Inflammatory macrophage (primary cell): Measurements from ENCODE around the gene ZIM2.

Source experiments
- DNase-seq, 2 donors: peaks; one replicate each; pipeline ENCODE4 v3.0.0-alpha.2; 2020 to 2022

ZIM2 gene

DNA sequence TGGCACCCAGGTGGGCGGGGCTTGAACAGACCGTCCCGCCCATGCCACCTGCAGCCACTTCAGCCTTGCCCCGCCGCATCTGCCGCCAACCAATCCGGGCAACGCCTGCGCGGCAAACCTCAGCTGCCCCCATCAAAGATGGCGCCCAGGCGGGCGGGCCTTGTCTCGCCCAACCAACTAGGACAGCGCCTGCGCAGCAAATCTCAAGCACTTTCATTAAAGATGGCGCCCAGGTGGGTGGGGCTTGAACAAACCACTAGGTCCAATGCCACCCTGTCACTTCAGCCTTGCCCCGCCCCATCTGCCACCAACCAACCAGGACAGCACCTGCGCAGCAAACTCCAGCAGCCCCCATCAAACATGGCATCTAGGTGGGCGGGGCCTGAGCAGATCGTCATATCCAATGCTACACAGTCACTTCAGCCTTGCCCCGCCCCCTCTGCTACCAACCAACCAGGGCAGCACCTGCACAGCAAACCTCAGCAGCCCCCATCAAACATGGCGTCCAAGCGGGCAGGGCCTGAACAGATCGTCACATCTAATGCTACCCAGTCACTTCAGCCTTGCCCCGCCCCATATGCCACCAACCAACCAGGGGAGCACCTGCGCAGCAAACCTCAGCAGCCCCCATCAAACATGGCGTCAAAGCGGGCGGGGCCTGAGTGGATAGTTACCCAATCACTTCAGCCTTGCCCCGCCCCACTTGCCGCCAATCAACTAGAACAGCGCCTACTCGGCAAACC lies 1.4 kb downstream of the ZIM2 start:
- DNase-seq = peak; percentile 87 to 93

DNA sequence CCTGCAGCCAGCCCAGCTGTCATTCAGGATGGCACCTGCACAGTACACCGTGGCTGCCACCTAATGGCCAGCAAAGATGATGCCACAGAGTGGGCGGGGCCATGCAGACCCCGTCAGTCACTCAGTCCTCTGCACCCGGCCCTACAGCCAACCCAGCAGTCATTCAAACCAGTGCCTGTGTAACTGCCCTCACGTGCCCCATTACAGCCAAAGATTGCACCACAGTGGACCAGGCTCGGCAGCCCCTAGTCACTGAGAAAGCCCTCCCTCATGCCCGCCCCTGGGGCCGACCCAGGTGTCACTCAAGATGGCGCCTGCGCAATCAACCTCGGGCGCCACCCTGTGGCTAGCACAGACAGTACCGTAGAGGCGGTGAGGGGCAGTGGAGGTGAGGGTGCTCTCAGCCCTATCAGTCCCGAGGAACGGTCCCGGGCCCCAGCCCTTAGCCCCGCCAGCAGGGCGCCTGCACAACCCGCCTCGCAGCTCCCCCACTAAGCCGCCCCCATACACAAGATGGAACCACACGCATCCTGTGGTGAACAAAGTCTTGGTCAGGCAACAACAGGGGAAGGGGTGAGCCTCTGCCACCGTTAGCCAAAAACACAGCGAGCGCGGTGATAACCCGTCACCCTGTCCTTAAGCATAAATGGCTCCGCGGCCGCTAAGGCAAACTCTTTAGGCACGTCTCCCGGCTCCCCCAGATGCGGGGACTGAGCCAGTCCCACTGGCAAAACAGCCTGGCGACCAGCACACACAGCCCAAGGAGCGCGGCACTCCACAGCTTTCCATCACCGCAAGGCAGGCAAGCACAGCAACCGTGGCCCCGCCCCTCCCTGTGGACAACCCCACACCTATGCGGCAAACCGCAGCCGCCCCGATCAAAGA lies 2.3 kb downstream of the ZIM2 start:
- peak; percentile 54 to 78 for DNase-seq

DNA sequence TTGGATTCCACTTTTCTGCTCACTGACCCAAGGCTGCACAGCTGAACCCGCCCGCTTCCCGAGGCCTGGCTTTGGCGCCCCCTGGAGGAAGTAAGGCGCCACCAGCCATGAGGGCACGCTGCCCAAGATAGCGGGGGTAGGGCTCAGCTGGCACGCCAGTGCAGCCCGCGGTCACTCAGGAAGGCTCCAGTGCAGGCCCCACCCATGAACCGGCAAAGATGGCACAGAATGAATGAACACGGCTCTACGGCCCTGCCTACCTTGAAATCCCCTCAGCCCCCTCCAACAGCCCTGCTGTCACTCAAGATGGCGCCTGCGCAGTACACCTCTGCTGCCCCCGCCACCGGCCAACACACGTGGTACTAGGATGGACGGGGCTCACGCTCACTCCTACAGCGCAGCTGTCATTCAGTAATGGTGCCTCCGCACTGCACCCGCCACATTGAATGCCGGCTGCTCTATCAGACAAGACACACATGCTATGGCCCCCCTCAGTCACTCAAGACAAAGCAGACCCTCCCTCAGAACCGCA lies 3.0 kb downstream of the ZIM2 start:
- DNase-seq = peak; percentile 17 to 62

DNA sequence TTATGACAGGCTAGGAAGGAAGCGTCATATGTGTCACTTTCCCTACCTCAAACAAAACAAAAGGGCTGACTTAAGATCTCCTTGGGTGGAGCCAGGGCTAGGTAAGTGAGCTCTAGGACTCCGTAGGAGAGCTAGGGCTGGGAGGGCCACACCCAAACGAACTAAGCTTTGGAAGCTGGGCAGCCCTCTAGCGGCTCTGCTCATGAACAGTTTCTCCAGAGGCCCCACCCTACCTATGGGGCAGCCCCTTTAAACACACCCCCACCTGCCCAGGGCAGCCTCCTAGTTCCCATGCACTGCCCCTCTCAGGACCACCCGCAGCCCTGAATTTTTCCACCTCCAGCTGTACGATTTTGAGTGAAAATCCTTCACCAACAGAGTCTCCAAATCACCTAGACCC lies 3.5 kb downstream of the ZIM2 start:
- peak in 1 of 2 donors; percentile 3 for DNase-seq

DNA sequence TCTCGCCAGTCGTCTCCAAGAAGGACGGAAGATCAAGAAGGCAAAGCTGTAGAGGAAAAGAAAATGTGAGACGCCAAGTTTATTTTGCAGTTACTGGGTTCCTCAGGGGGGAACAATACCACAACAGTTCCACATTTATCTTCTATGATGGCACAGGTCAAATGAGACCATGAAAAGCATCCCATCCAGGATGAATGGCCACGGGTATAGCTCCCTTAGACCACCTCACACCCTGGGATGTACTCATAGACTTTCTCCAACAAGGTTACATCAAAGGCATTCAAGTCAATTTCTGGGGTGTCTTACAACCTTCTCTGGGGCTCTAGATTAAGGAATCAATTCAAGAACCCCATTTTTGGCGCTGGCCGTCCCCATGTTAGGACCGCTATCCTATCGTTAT lies 4.5 kb downstream of the ZIM2 start:
- DNase-seq = no peak

DNA sequence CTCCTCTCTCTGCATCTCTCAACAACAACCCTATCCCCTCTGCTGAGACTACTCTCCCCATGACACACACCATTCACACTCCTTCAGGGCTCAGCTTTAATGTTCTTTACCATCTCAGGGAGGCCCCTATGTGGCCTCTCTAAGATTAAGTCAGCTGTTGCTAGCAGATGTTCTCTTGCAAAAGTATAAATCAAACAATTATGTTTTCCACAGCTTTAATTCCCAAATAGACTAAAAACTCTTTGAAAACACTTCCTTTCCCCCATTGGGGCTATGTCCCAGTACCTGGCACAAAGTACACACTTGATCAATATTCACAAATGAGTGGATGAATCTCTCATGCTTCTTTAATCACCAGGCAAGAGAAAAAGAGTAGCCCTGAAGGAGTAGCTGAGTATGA lies 5.1 kb downstream of the ZIM2 start:
- DNase-seq = no peak

DNA sequence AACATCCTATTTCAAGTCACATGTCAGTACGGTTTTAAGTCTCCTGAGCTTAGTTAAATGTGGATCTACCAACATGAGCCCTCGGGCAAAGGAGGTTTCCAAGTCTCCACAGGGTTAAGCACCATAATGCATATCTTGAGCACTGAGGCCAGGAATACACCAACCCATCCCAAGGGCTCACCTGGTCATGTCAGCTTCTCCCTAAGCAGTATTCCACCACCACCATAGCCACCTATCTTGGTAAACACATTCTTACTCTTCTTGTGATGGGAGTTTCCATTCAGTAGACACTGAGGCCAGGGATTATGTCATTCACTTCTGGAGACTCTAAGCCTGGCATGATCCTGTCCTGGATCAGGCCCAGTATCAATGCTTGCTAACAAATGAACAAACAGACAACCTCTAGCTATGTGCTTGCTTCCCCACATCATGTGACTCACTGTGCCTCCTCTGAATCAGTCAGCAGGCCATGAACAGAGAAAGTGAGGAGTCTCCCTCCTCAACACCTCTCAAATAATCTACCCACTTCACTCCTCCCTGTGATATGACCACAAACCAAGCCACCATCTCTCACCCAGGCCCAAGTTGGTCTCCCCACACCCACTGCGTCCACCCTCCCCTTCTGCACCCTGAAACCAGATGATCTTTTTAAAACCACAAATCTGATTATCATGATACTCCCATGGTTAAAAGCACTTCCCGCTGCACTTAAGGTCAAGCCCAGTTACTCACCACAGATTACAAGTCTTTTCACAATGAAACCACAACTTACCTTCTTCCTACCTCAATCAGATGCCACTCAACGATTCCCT lies 5.8 kb downstream of the ZIM2 start:
- DNase-seq = no peak

DNA sequence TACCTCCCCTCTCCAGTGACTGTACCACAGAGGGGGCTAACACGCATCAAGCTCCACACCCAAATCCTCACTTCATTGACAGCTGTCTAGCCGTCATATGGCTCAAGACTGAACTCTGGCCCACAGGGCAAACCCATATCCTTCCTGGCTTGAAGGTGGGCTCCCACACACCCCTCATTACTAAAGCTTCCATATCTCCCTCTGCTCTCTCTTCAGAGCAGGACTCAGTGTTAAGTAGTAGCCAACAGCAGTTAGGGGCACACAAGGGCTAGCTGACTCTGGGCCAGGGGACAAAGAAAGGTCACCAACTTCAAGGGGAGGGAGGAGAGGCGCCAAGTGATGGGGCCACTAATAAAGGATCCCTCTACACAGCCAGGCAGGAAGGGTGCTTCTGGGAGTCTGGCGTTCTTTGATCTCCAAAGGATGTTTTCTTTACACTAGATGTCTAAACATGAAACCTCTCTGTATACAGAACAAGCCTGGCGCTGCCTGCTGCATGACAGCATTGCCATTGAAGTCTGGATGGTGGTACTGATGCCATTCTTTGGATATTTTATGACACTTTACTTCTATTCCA lies 8.1 kb downstream of the ZIM2 start:
- DNase-seq = no peak

DNA sequence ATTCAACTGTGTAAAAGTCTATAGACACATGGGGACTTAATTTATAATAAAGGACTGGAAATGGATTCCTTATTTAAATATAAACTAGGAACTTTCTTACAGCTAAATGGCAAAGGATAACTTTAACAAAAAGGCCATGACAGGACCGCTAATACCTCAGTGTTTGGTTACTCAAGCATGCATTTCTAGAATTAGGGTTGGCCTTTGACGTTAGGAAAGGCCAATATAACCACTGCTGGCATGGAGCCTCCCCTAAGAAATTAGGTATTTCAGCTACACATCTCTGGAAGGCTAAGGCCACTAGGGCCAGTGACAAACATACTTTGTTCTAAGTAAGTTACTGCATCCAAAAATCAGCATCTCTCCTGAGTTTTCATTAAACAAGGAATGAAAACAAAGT lies 9.3 kb downstream of the ZIM2 start:
- no peak for DNase-seq

DNA sequence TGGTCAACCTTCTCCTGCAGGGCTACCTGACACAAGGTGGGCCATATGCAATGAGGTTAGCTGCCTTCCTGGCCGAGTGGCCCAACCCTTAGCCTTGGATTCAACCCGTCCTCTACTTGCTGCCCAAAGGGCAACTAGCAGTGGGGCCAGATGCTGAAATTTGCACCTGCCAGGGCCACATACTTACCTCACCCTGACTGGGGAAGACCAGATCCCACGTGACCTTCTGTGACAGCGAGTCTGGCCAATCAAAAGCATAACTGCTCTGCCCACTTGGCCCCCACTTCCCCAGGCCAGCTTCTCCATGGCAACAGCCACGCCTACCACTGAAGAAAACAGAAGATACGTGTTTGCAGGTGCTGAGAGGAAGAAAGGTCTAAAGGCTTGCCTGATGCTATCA lies 10.9 kb downstream of the ZIM2 start:
- DNase-seq = no peak

DNA sequence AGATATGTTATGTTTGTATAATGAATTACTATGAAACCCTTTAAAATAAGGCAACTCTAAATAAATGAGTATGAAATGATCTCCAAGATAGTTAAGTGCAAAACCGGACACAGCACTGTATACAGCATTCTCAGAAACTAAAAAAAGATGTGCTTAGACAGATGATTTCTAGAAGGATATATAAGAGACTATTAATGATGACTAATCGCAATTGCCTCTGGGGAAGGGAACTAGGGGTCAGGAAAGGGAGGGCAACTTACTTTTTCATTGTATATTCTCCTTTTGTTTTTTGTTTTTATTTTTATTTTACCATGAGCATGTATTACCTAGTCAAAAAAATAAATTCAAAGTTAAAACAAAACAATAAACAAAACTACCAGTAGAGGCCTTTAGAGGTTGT lies 12.8 kb downstream of the ZIM2 start:
- DNase-seq = no peak

DNA sequence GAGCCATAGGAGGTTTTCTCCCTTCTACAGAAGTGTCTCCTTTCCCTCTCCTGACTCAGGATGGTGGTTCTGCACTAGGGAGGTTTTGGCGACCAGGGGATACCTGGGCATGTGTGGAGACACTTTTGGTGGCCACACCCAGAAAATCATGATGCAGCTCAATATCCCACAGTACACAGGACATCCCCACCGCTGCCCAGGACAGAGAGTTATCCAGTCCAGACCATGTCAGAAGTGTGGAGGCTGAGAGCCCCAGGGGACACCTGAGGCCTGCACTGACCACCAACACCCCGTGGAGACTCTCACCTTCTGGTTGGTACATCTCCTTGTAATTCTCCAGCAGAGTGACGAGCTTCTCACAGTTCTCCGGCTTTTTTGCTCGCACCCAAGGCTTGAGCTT lies 16.6 kb downstream of the ZIM2 start:
- no peak for DNase-seq

DNA sequence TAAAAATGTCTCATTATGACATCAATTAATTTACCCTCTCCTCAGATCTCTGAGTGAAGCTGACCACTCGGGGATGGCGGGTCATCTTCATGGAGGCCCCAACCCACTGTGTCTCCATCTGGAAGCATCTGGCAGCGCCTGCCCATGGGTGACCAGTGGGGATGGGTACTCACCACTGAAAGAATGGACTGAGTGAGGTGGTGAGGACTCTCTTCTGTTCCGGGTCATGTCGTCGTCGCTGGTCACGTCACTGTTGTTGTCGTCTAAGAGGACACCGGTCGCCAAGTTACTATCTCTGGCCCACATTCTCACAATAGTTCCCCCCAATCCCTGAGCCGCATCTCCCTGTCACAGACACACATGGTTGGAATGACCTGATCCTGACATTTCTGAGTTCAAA lies 17.1 kb downstream of the ZIM2 start:
- no peak for DNase-seq

DNA sequence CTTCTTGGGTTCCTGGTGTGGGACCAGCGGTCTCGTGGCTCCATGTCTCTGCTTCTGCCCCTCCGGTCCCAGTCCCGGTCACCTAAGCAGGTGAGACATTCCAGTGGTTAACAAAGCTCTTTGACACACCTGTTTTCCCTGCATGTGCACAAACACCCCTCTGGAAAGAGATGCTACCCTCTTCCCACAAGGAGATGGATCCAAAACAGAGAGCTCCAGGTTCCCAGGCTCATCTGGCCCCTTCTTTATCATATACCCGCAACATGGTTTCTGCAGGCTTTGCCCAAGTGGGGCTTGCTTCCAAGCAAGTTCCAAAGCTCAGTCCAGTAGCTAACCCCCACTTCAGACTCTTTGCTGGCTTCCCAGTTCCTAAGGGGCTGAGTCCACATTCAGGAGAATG lies 17.8 kb downstream of the ZIM2 start:
- no peak for DNase-seq

DNA sequence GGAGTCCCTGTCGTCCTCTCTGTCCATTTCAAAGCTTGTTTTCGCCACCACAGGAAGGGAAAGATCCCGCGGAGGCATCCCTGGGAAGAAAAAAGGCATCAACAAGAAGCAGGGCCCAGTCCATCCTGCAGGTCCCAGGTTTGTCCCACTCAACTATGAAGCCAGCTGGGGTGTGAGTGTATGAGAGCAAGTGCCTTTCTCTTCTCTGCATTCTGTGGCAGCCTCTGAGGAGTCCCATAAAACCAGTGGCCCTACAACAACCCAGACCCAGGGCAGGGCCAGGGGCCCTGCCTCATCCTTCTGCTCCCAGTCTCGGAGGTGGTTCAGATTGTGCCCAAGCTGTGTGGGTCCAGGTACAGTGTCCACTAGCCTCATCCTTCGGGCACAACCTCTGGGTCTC lies 18.9 kb downstream of the ZIM2 start:
- DNase-seq = no peak

DNA sequence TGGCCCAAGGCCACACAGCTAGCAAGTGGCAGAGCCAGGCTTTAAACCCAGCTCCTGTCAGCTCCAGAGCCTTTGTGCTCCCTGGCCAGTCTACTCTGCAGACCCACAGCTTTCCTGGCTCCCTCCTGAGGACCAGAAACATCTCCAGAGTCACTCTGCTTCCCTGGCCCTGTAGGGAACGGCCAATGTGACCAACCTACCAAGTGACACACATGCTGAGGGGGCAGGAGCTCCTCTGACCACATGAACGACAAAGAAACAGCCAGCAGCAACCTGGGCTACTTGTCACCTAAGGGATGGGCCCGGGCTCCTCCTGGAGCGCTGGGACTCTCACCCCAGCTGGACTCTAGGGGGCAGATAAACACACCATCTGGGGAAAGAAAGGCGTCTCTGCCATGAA lies 19.3 kb downstream of the ZIM2 start:
- DNase-seq = no peak

DNA sequence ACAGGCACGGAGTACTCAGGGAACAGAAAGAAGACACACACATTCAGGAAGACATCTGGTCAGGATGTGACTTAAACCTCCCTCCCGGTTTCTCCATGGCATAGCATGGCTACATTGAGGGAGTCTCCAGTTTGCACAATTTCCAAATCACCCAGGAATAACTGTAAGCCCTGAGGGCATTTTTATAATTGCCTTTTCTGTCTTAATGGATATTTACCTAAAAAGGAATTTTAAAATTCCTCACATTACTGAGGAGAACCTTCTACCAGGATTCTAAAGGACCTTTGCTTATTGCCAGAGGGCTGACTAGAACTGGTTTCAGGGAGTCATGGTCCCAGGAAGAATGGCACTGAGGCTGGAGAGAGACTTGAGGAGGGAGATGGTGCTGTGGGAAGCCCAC lies 21.4 kb downstream of the ZIM2 start:
- DNase-seq = no peak

DNA sequence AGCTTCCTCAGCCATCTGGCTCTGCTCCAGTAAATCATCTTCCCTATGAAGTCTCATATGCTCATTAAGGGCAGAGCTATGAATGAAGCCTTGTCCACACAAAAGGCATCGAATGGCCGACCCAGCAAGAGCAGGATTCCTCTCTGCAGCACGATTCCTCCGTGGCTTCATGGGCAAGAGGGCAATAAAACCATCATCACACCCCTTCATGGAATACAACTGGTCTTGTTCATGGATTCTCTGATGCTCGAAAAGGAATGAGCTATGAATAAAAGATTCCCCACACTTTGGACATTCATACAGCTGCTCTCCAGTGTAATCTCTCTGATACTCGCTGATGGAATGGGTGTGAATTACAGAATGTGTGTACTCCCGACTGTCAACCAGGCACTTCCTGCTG lies 25.9 kb downstream of the ZIM2 start:
- DNase-seq = no peak

DNA sequence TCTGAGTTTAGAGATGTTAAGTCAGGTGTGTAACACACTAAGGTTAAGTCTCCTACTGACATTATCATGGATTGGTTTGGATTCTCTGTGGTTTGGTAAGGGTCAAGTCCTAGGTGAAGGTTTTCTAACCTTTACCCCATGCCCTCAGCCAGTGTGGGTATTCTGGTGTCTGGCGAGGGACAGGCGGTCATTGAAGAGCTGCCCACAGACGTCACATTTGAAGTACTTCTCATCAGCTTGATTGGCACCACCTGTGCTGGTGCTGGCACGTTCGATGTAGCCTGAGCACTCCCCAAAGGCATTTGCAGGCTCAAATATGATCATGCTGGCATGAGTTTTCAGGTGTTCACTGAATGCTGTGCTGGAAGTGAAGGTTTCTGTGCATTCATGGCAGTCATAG lies 27.0 kb downstream of the ZIM2 start:
- no peak for DNase-seq

DNA sequence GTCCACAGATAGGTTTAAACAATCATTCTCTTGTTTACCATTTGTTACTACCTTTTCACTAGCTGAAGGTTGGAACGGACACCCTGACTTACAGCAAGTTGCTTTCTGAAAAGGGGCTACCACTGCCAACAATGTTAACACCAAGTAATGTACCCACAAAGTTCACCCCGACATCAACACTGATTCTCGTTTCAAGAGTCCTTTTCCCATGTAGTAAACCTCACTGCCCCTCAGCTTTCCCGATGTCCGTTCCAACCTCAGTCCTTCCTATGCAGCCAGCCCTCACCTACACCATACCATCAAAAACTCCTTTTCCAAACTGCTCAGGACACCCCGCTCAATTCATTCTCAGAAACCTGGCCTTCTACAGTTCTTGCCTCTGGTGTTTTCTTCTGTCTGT lies 29.0 kb downstream of the ZIM2 start:
- DNase-seq = no peak

DNA sequence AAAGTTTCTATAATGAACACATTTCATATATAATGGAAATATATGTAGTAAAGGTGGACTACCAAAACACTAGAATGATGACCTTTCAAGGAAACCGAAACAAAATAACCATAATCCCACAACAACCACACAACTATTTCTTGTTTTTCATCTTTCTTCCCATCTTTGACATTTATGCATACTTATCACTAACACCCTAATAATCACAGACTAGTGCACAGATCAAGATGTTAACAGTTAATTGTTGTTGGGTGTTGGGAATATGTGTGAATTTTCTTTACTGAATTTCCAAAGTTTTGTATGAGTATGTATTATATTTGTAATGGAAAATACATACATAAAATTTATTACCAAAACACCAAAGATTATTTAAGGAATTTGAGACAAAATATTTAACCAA lies 30.3 kb downstream of the ZIM2 start:
- DNase-seq = no peak

DNA sequence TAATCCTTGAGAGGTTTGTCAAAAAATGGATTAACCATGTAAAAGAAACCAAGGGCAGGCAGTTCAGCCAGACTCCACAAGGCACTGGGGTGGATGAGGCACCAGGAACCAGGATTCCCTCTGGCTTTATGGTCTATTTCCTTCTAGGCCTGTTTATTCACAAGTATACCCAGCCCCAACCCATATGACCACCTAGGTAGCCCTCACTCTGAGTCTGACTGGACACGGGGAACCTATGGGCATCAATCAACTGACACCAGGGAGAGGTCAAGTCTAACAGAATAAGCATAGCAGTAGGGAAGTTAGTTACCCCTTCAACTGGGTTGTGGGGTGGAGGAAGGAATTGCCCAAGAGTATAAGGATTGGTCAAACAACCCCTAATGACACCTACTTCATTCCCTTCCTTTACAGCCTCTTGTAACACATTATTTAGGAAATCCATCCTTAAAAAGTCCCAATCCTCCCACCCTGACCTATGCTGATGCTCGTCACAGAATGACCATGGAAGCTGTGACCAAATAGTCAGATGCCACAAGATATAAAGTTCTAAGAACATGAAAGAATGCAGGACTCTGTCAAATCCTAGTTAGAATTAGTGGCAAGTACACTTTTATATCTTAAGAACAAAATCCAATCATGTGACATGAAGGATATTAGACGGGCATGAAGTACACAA lies 31.7 kb downstream of the ZIM2 start:
- DNase-seq = no peak
